ENCODE results near the gene ALAS1. TPM values are rescaled to one million over a fixed set of nuclear protein-coding genes. Genes with fewer than 3 reads are reported as not detected.

ALAS1 gene
- total RNA-seq, 1 donor from 2014 or later = 41.5 TPM

GRCh38 chr3:52233108-52233591, 35.2 kb downstream of the ALAS1 start:
- no peak for DNase-seq (ENCODE audit: extremely low spot score in 2 of 2)
- Histone ChIP-seq H3K9me3 (no peaks in the 10 kb centered on the region), H3K36me3 (peaks cover 0 to 52% of the 10 kb centered on the region in 2 donors), H3K27ac (no peak overlapping the region), H3K27me3 (no peaks in the 10 kb centered on the region), H3K4me3 (no peak overlapping the region), H3K4me1 (peaks cover 62% of the 10 kb centered on the region)
- intact Hi-C loops (cut with DNase I) = loop anchor here (5.0 kb wide), 1 partner anchor 109 kb away; no protein-coding TSS in a partner anchor
- TF ChIP-seq CTCF (IDR thresholded peaks at IDR 0.05) = no peak

DNA sequence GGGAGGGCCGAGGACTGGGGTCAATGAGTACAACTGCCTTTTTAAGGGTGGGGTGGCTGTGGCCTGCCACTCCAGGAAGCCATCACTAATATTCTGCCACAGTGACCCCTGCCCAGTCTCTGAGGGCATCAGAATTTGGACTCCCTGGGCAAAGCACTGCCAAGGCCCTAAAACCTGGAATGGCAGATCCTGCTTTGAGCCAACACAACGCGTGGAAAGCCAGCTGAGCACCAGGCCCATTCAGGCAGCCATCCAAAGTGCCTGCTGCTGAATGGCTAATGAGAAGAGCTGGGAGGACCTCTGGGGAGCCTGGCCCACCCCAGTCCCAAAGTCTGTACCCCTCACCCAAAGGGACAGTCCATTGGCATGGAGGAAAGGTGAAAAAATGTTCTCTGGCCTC, 36.0 kb downstream of the ALAS1 start:
- no peaks in the 10 kb centered on the region for H3K27me3 ChIP-seq
- H3K9me3 ChIP-seq = no peaks in the 10 kb centered on the region
- peaks cover 0 to 46% of the 10 kb centered on the region in 2 donors for H3K36me3 ChIP-seq
- intact Hi-C loops (cut with DNase I) = loop anchor here (5.0 kb wide), 1 partner anchor 108 kb away; no protein-coding TSS in a partner anchor
- TF ChIP-seq CTCF (IDR thresholded peaks at IDR 0.05) (no peak), POLR2A (IDR thresholded peaks at IDR 0.05) (no peak), POLR2AphosphoS5 (IDR thresholded peaks at IDR 0.05; ENCODE audit: insufficient read depth in 1 of 2, low read depth in 1 of 2) (no peak)
- no peak overlapping the region for H3K4me3 ChIP-seq
- peaks cover 67% of the 10 kb centered on the region for H3K4me1 ChIP-seq
- DNase-seq (ENCODE audit: extremely low spot score in 2 of 2) = no peak
- H3K27ac ChIP-seq = no peak overlapping the region

DNA sequence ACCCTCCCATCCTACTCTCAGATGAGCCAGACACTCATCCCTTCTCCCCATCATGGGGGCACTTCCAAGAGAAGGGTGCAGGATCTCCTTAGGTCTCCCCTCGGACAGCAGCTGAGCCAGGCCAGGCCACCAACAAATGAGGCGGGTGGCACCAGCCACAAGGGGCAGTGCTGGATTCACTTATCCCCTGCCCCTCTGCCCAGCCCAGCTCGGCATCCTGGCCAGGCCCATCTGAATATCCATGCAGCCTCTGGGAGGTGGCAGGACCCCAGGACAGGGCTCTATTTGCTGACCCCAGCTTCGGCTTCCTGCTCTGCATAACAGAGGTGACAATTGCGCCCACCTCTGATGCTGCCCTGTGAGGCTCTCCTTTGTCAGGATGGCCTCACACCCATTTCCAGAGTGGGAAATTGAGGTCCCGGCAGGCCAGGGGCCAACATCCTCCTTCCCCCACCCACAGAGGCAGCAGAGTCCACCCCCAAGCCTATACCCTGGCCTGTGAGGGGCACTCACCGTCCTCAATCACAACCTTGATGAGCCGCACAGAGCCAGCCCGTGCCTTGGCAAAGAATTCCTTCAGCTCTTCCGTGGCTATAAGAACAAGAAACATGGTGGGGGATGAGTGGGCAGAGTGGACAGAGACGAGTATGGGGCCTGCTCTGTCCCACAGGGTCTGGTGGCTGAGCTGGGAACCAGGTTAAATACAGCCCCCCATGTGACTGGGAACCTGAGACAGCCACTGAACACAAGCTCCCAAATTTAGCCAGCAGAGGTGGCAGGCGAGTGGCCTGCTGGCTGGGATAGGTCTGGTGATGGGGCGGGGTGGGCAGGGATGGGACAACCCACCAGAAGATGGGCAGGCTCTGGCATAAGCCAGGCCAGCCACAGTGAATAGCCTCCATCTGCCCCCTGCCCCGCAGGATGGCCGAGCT, 36.8 kb downstream of the ALAS1 start:
- Histone ChIP-seq H3K27ac (no peak overlapping the region), H3K27me3 (no peaks in the 10 kb centered on the region), H3K4me3 (no peak overlapping the region), H3K9me3 (no peaks in the 10 kb centered on the region), H3K4me1 (peaks cover 71% of the 10 kb centered on the region), H3K36me3 (peaks cover 0 to 39% of the 10 kb centered on the region in 2 donors)
- DNase-seq (ENCODE audit: extremely low spot score in 2 of 2) = no peak
- intact Hi-C loops (cut with DNase I) = loop anchor here (5.0 kb wide), 2 partner anchors 53 to 108 kb away; partner anchors contain the start of gene GLYCTK
- no peak for TF ChIP-seq POLR2A (IDR thresholded peaks at IDR 0.05)
- no peak for TF ChIP-seq CTCF (IDR thresholded peaks at IDR 0.05)
- no peak for TF ChIP-seq POLR2AphosphoS5 (IDR thresholded peaks at IDR 0.05; ENCODE audit: insufficient read depth in 1 of 2, low read depth in 1 of 2)

DNA sequence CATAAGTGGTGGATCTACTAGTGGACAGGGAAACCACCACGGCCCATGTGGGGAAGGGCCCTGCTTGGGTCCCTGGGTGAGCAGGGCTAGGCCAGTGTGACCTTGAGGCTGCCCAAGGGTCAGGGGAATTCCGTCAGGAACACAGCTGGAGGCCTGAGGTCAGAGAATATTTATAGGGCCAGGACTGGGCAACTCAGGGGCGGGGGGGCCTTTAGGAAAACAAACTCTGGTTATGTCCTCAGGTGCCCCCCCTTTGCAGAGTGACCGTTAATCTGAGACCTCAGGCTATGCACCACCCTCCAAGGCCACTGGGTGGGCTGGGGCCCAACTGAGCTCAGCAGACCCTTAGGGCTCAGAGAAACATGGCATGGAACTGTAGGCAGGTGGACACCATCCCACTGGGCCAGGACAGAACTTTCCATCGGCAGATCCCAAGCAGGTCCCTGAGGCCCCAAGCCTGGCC, 38.5 kb downstream of the ALAS1 start:
- Histone ChIP-seq H3K27ac (peak overlapping the region; percentile 98), H3K9me3 (no peaks in the 10 kb centered on the region), H3K4me3 (no peak overlapping the region), H3K4me1 (peaks cover 82% of the 10 kb centered on the region), H3K27me3 (no peaks in the 10 kb centered on the region), H3K36me3 (peaks cover 0 to 22% of the 10 kb centered on the region in 2 donors)
- no peak for TF ChIP-seq POLR2AphosphoS5 (IDR thresholded peaks at IDR 0.05; ENCODE audit: insufficient read depth in 1 of 2, low read depth in 1 of 2)
- intact Hi-C loops (cut with DNase I) = loop anchor here (5.0 kb wide), 1 partner anchor 51 kb away; the partner anchor contains the start of gene GLYCTK
- no peak for DNase-seq (ENCODE audit: extremely low spot score in 2 of 2)

DNA sequence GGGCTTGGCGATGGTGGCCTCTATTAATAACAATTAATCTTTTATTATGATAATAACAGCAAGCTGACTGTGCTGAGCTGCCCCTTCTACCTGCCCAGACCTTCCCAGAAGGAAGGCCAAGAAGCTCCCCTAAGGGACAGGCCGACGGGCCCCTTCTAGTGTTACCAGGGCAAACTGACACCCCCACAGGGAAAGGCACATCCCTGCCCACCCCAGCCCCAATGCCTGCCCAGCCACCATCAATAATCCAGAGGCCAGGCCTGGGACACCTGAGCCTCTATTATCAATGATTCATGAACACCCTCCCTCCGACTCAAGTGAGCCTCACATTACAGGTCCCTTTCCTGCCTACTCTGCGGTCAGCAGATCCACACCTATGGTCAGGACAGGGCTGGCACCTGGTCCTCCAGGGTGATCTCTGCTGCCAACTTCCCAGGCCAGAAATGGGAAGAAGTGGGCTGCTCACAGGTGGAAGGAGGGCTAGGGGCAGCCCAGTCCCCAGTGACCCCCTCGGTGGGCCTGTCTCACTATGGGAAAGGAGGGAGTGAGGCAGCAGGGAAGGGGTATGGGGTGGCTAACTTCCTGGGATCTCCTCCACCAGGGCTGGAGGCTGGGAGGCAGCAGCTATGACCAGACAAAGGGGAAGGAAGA, 39.2 kb downstream of the ALAS1 start:
- H3K36me3 ChIP-seq = peaks cover 0 to 15% of the 10 kb centered on the region in 2 donors
- H3K27me3 ChIP-seq = no peaks in the 10 kb centered on the region
- DNase-seq (ENCODE audit: extremely low spot score in 2 of 2) = no peak
- TF ChIP-seq POLR2A (IDR thresholded peaks at IDR 0.05) (no peak), POLR2AphosphoS5 (IDR thresholded peaks at IDR 0.05; ENCODE audit: insufficient read depth in 1 of 2, low read depth in 1 of 2) (no peak), CTCF (IDR thresholded peaks at IDR 0.05) (no peak)
- peaks cover 76% of the 10 kb centered on the region for H3K4me1 ChIP-seq
- H3K4me3 ChIP-seq = peak overlapping the region; percentile 96 to 98
- H3K9me3 ChIP-seq = no peaks in the 10 kb centered on the region
- intact Hi-C loops (cut with DNase I) = loop anchor here (5.0 kb wide), 1 partner anchor 50 kb away; the partner anchor contains the start of gene GLYCTK
- H3K27ac ChIP-seq = peak overlapping the region; percentile 98
